ENCODE measurements around the gene PCSK9. TPM values are rescaled to one million over a fixed set of nuclear protein-coding genes. Genes with fewer than 3 reads are reported as not detected.
"Not testable (repeated sequence)": the region's sequence is repeated elsewhere in the genome, so short reads cannot be mapped to it uniquely, and the experiment has no call there.

The PCSK9 gene
- total RNA-seq, 1 donor from 2014 or later: 18.3 TPM

DNA sequence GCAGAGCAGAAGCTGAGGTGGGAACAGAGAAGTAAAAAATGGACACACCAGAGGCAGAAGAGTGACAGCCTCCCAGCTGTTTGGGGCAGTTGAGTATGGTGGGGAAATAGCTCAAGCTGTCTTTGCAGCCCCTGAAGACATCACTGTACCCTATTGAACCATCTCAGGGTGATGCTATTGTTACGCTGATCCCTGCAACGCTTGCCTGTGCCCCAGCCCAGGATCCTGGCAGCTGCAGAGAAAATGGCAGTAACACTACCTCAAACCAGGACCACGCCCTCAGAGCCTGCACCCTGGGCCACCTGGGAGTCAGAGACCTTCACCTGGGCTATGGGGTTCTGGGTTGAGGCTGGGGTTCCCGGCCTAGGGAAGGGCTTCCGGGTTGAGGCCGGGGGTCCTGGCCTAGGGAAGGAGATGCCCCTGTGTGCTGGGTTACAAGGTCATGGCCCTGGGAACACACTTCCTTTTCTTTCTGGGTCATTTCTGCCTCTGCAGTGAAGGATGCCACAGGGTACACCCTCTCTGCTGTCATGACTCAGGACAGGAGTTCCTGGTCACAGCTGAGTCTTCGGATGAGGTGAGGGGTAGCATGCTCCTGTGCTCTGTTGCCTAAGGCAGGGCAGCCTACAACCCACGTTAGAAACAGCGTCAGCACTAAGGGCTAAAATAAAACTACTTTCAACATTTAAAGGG, 29.0 kb upstream of the PCSK9 start:
- ATAC-seq: no peak

DNA sequence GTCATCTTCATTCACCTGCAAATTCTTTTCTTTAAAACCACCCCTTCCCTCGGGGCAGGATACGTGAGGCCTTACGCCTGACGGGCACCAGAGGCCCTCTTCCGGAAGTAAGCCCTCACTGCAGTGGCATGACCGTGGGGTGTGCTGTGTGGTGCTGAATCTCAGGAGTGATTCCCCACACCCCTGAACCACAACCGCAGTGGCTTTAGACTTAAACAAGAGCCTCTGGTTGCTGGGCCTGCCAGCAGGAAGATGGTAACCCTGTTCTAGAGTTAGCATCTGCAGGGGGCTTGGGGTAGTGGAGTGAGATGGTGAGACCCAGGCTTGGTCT, 28.5 kb upstream of the PCSK9 start:
- peak; percentile 20 for ATAC-seq

DNA sequence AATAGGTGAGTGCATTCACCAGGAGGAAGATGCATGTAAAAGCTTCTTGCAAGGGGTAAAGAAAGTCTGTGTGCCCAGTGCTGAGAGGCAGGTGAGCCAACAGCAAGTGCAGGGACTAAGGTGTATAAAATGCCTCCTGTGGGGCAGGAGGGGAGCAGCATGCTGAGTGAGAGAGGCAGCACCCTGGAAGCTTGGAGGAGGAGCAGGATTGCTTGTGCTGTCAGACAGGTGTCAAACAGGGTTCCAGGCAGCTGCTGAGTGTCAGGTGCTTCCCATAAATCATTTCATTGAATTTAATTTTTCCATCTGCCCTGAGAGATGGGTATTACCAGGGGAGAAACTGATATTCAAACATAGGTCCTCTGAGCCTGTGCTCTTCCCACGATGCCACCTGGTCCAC, 26.7 kb upstream of the PCSK9 start:
- no peak for ATAC-seq

GRCh38 chr1:55015123-55015522, 24.2 kb upstream of the PCSK9 start:
- no peak for ATAC-seq

GRCh38 chr1:55015731-55016620, 23.4 kb upstream of the PCSK9 start:
- no peak for ATAC-seq

GRCh38 chr1:55018395-55018794, 21.0 kb upstream of the PCSK9 start:
- no peak for ATAC-seq

- peak; percentile 100 for ATAC-seq
These were observed 17.3 kb upstream of the PCSK9 start for GRCh38 chr1:55021942-55022546.

DNA sequence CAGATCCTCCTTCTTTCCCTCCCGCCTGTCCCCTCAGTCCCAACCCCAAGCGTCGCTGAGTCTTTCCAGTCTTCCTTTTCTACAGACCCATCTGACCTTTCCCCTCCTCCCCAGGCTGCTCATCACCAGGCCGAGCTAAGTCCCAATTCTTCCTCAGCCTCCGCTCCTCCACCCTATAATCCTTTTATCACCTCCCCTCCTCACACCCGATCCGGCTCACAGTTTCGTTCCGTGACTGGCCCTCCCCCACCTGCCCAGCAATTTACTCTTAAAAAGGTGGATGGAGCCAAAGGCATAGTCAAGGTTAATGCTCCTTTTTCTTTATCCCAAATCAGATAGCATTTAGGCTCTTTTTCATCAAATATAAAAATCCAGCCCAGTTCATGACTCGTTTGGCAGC, 15.2 kb upstream of the PCSK9 start:
- ATAC-seq: not testable (repeated sequence)

DNA sequence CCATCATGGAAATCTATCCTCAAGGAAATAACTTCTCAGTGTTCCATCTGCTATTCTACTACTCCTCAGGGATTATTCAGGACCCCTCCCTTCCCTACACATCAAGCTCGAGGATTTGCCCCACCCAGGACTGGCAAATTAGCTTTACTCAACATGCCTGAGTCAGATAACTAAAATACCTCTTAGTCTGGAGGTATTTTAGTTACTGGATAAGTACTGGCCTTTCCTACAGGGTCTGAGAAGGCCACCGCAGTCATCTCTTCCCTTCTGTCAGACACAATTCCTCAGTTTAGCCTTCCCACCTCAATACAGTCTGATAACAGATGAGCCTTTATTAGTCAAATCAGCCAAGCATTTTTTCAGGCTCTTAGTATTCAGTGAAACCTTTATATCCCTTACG, 12.7 kb upstream of the PCSK9 start:
- not testable (repeated sequence) for ATAC-seq

DNA sequence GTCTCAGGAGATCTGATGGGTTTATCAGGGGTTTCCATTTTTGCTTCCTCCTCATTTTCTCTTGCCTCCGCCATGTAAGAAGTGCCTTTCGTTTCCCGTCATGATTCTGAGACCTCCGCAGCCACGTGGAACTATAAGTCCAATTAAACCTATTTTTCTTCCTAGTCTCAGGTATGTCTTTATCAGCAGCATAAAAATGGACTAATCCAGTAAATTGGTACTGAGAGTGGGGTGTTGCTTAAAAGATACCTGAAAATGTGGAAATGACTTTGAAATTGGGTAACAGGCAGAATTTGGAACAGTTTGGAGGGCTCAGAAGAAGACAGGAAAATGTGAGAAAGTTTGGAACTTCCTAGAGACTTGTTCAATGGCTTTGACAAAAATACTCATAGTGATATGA, 8.2 kb upstream of the PCSK9 start:
- ATAC-seq: not testable (repeated sequence)

GRCh38 chr1:55033265-55033614, 6.1 kb upstream of the PCSK9 start:
- peak; percentile 12 for ATAC-seq

DNA sequence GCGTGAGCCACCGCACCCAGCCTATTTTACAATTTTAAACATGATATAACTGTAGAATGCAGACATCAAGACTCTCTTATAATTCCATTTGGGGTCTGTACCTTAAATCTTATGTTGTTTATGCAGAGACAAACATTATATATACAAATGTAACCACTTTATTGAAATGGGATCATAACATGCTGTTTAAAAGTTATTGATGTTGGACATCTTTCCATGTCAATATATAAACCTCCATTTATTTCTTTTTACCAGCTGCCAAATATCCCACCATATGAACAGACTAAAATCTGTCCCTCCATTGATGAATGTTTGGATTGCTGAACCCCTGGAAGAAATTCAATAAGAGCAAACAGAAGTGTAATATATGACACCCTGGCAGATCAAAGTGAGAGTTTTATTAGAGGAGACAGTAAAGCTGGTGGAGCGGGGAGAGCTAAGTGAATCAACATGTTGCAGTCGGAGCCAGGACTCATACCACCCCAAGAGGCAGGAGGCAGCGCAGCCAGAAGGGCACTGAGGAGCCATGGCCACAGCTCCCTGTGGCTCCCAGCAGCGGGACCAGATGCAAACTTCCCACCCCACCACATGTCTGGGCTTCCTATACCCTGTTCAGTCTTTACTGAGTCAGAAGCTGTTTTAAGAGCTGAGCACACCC, 4.7 kb upstream of the PCSK9 start:
- ATAC-seq: no peak

GRCh38 chr1:55035904-55036303, 3.4 kb upstream of the PCSK9 start:
- no peak for ATAC-seq

- no peak for ATAC-seq
These were observed 1.4 kb upstream of the PCSK9 start for GRCh38 chr1:55037733-55038551.

DNA sequence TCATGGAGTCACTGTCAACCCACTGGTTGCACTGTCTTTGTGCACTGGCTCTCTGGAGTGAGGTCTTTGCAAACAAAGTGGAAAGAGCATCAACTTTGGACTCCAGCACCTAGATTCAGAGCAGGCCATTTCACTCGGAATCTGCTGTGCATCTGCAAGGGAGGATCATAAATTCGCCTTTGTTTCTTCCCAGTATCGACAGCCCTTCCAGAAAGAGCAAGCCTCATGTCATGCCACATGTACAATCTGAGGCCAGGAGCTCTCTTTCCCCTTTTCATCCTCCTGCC, 853 bp upstream of the PCSK9 start:
- ATAC-seq: no peak

- ATAC-seq: no peak
These were observed 390 bp upstream of the PCSK9 start for GRCh38 chr1:55038974-55039341.

DNA sequence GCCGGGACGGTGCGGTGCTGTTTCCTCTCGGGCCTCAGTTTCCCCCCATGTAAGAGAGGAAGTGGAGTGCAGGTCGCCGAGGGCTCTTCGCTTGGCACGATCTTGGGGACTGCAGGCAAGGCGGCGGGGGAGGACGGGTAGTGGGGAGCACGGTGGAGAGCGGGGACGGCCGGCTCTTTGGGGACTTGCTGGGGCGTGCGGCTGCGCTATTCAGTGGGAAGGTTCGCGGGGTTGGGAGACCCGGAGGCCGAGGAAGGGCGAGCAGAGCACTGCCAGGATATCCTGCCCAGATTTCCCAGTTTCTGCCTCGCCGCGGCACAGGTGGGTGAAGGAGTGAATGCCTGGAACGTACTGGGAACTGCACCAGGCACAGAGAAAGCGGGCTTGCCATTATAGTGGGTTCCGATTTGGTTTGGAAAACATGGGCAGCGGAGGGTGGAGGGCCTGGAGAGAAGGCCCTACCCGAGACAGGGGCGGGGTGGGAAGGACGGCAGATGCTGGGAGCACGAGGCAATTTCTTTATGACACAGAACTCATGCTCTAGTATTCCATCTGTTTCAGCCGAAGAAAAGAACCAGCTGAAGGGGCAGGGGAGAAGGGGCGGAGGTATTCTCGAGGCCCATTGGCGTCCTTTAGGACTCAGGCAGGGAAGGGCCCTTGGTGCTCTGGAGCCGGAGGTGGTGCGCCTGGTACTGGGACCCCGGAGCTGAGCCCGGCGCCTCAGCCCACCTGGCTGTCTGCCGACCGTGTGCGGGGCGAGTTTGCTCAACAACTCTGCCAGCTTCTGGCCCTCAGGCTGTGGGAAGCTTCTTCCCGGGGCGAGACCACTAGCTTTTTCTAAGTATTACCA, 960 bp downstream of the PCSK9 start:
- peak; percentile 19 for ATAC-seq

GRCh38 chr1:55040933-55041494, 1.7 kb downstream of the PCSK9 start:
- ATAC-seq: no peak

DNA sequence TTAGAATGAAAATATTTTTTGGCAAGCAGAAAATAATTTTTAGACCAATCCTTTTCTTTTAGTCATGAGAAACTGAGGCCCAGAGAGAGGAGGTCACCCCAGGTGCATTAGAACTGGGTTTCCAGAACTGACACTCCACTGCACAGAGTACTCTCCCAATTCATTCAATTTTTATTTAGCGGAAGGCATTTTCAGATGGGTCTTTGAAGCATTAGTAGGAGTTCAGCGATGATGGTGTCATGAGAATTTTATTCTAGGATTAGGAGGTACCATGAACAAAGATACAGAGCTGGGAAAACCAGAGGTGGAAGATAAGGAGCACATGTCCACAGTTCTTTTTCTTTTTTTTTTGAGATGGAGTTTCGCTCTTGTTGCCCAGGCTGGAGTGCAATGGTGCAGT, 2.3 kb downstream of the PCSK9 start:
- ATAC-seq: no peak

DNA sequence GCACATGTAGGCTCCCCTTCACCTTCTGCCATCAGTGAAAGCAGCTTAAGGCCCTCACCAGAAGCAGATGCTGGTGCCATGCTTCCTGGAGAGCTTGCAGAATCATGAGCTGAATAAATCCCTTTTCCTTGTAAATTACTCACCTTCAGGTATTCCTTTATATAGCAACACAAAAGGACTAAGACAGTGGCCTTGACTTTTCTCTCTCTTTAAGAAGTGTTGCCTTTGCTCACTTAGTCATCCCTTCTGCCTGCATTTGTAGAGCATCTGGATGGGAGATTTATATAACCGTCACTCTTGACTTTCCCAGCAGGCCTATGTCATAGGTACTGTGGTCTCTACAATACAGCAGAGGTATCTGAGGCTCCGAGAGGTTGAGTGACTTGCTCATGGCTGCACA, 3.7 kb downstream of the PCSK9 start:
- peak; percentile 3 for ATAC-seq

DNA sequence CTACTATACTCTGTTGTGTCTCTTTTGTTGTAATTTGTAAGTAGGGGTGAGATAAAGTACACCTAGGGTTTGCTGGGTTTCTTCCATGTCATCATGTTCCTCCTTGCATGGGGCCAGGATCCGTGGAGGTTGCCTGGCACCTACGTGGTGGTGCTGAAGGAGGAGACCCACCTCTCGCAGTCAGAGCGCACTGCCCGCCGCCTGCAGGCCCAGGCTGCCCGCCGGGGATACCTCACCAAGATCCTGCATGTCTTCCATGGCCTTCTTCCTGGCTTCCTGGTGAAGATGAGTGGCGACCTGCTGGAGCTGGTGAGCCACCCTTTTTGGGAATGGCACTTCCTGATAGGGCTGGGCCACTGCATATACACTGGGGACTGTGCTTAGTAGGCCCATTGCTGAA, 4.4 kb downstream of the PCSK9 start:
- ATAC-seq: no peak

Data from esophagus mucosa (tissue), 1 donor.